Adrenal gland (tissue), 12 donors: ENCODE data around the gene MRAS. TPM values are rescaled to one million over a fixed set of nuclear protein-coding genes. Genes with fewer than 3 reads are reported as not detected.

ENCODE experiments used
- DNase-seq, 7 donors: peaks; one replicate each; pipeline ENCODE4 v3.0.0-alpha.2; 2019 to 2020
- H3K27ac ChIP-seq, 5 donors: fragments of 200-600 bp; sonication (generic) in 4 of 5; 1 replicate in 3 of 5; 2 replicates in 2 of 5; pipeline versions ENCODE4 v1.5.1 to v1.8.0; 2016 to 2020; ENCODE audit warnings: mild to moderate bottlenecking in 1 of 5
- H3K27me3 ChIP-seq: fragments of 200-600 bp; 2 replicates; pipeline ENCODE4 v1.8.0; 2021
- H3K36me3 ChIP-seq, 2 donors: fragments of 200-600 bp; replicated peaks in 1 of 2; 1 replicate in 1 of 2; 2 replicates in 1 of 2; pipeline versions ENCODE4 v1.5.1 to v1.8.0; 2018 to 2022
- H3K4me1 ChIP-seq, 2 donors: fragments of 200-600 bp; replicated peaks in 1 of 2; 1 replicate in 1 of 2; 2 replicates in 1 of 2; pipeline versions ENCODE4 v1.5.1 to v1.8.0; 2018 to 2021
- H3K4me3 ChIP-seq, 4 donors: fragments of 200-600 bp; sonication (generic) in 3 of 4; one replicate each; pipeline ENCODE4 v1.5.1; 2016 to 2018
- H3K9me3 ChIP-seq, 3 donors: fragments of 200-600 bp; sonication (generic) in 1 of 3; replicated peaks in 1 of 3; 1 replicate in 2 of 3; 2 replicates in 1 of 3; pipeline versions ENCODE4 v1.5.1 to v1.8.0; 2016 to 2021
- POLR2A ChIP-seq, 2 donors: fragments of 450-650 bp; IDR thresholded peaks; one replicate each; pipeline ENCODE4 v1.6.1; 2017; ENCODE audit warnings: antibody characterized with exemption in 2 of 2, mild to moderate bottlenecking in 2 of 2, moderate library complexity in 1 of 2
- WGBS, 4 donors: extraction: QIAGEN DNeasy Blood & Tissue Kit in 2 of 4; methylation state at CpG; one replicate each; pipeline versions ENCODE4 v1.1.5 to v1.1.7; 2013 to 2017; 5-methylcytosine and 5-hydroxymethylcytosine counted together
- intact Hi-C, 2 donors: fragments of 100-400 bp; cut with DNase I; formaldehyde crosslinking; loops; one replicate each; pipeline versions ENCODE4 v1.14.1 to v1.15.0; 2022 to 2023
- polyA plus RNA-seq, 3 donors: library from polyadenylated mRNA; stranded (reverse); fragments of 200-250 nt in 2 of 3; fragments of 350-450 nt in 1 of 3; fragmentation: Illumina TruSeq in 1 of 3; extraction: RNeasy Lipid Tissue Mini Kit (QIAGEN cat#74804) in 1 of 3; gene quantifications; one replicate each; pipeline ENCODE4 v1.2.3, GENCODE V29; 2013 to 2014
- total RNA-seq, 9 donors: library from RNA; depleted of rRNA in 4 of 9; stranded (reverse); fragments of >200 nt in 4 of 9; fragments of 120-200 nt in 1 of 9; fragmentation: NEBNext Ultra II Directional in 1 of 9; extraction: Animal tissue kit (Norgen Biotek cat#: 25700) in 1 of 9; gene quantifications; one replicate each; pipeline versions ENCODE4 v1.1.0 to v1.2.4, GENCODE V29; 2013 to 2023
- TF ChIP-seq, protein P1 (sequence below), 6 experiments: fragments of 450-650 bp in 4 of 6; fragments of 200-600 bp in 2 of 6; sonication (generic) in 1 of 6; IDR thresholded peaks; 1 replicate in 5 of 6; 2 replicates in 1 of 6; pipeline versions ENCODE4 v1.5.1 to v1.8.0; 2016 to 2021; ENCODE audit warnings: antibody characterized with exemption in 6 of 6, mild to moderate bottlenecking in 2 of 6, moderate library complexity in 1 of 6
- donor health status: healthy with polysubstance abuse.
- donor health status: Bipolar disorder and iron deficiency.
- donor health status: DM: yes; HTN: yes; CAD: no.
- donor health status: DM: no; HTN: no; CAD: no.
- donor health status: DM: no; HTN: no; CAD: no.
- donor health status: DM: yes; HTN: yes; CAD: no.

Gene MRAS
- total and polyA plus RNA-seq, 12 donors = 47.9 to 337 (median 109) TPM

DNA sequence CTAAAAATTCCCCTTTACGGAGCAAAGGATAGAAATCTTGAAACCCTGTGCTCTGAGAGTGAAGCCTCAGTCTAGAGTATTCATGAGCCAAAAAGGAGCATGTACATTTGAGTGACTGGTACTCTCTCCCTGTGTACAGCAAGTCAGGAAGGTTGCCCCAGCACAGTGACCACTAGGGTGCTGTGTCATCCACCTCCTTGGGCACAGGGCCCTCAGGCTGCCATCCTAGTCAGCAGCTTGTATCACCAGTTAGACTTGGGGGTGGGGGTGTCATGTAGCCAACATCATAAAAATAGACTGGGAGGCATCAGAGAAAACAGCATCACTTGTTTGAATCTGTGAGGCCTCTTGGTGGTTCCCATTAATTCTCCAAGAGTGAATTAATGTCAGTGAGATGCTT is 30.7 kb upstream of the MRAS start:
- Histone ChIP-seq H3K27ac (no peak overlapping the region), H3K9me3 (no peaks in the 10 kb centered on the region), H3K36me3 (no peaks in the 10 kb centered on the region), H3K4me3 (no peak overlapping the region), H3K27me3 (no peaks in the 10 kb centered on the region), H3K4me1 (no peaks in the 10 kb centered on the region)
- TF ChIP-seq, protein P1, sequence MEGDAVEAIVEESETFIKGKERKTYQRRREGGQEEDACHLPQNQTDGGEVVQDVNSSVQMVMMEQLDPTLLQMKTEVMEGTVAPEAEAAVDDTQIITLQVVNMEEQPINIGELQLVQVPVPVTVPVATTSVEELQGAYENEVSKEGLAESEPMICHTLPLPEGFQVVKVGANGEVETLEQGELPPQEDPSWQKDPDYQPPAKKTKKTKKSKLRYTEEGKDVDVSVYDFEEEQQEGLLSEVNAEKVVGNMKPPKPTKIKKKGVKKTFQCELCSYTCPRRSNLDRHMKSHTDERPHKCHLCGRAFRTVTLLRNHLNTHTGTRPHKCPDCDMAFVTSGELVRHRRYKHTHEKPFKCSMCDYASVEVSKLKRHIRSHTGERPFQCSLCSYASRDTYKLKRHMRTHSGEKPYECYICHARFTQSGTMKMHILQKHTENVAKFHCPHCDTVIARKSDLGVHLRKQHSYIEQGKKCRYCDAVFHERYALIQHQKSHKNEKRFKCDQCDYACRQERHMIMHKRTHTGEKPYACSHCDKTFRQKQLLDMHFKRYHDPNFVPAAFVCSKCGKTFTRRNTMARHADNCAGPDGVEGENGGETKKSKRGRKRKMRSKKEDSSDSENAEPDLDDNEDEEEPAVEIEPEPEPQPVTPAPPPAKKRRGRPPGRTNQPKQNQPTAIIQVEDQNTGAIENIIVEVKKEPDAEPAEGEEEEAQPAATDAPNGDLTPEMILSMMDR (IDR thresholded peaks at IDR 0.05) = no peak
- TF ChIP-seq POLR2A (IDR thresholded peaks at IDR 0.05) = no peak
- intact Hi-C loops = no loop called here
- WGBS, 4 donors = 88 to 100% (median 92%) methylated on average over 1 of the region's 1 CpG
- no peak for DNase-seq

DNA sequence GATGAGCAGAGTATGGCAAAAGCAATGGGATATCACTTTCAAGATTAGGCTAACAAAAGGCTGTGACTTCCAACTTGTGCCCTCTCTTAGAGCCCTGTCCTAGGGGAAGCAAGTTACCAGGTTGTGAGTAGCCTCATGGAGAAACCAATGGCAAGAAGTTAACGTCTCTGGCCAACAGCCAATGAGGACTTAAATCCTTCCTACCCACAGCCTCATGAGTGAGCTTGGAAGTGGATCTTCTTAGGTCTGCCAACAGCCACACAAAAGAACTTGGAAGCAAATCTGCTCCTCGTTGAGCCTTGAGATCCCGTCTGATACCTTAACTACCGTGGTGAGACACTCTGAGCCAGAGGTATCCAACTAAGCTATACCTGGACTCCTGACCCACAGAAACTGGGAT is 24.4 kb upstream of the MRAS start:
- Histone ChIP-seq H3K9me3 (no peaks in the 10 kb centered on the region), H3K36me3 (no peaks in the 10 kb centered on the region), H3K27ac (no peak overlapping the region), H3K4me1 (peaks cover 0 to 6% of the 10 kb centered on the region in 2 donors), H3K4me3 (no peak overlapping the region), H3K27me3 (no peaks in the 10 kb centered on the region)
- intact Hi-C loops = loop anchor here in 1 of 2 donors (10.0 kb wide), 1 partner anchor 139 kb away; the partner anchor contains the start of gene ARMC8
- WGBS, 4 donors = 67 to 81% (median 79%) methylated on average over 4 of the region's 4 CpGs
- no peak for TF ChIP-seq POLR2A (IDR thresholded peaks at IDR 0.05)
- TF ChIP-seq, protein P1 (IDR thresholded peaks at IDR 0.05) = no peak
- DNase-seq = no peak

DNA sequence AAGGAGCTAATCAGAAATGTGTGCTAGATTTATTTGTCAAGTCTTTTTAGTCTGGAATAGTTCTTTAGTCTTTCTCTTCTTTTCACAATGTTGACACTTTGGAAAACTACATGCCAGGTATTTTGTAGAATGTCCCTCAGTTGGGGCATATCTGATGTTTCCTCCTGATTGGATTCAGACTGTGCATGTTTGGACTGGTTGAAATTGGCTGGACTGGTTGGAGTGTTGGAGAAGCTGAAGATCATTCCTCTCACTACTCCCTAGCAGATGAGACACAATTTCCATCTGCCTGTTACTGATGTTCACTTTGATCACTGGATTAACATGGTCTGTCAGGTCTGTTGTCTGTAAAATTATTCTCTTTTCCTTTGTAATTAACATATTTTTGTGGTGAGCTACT is 22.4 kb upstream of the MRAS start:
- Histone ChIP-seq H3K4me1 (peaks cover 0 to 6% of the 10 kb centered on the region in 2 donors), H3K9me3 (no peaks in the 10 kb centered on the region), H3K36me3 (no peaks in the 10 kb centered on the region), H3K27me3 (no peaks in the 10 kb centered on the region), H3K27ac (no peak overlapping the region), H3K4me3 (no peak overlapping the region)
- intact Hi-C loops = loop anchor here in 1 of 2 donors (5.0 to 10.0 kb wide), 2 partner anchors 91 to 141 kb away; partner anchors contain the start of gene ARMC8
- no peak for DNase-seq
- TF ChIP-seq POLR2A (IDR thresholded peaks at IDR 0.05) = no peak
- TF ChIP-seq, protein P1 (IDR thresholded peaks at IDR 0.05) = no peak

DNA sequence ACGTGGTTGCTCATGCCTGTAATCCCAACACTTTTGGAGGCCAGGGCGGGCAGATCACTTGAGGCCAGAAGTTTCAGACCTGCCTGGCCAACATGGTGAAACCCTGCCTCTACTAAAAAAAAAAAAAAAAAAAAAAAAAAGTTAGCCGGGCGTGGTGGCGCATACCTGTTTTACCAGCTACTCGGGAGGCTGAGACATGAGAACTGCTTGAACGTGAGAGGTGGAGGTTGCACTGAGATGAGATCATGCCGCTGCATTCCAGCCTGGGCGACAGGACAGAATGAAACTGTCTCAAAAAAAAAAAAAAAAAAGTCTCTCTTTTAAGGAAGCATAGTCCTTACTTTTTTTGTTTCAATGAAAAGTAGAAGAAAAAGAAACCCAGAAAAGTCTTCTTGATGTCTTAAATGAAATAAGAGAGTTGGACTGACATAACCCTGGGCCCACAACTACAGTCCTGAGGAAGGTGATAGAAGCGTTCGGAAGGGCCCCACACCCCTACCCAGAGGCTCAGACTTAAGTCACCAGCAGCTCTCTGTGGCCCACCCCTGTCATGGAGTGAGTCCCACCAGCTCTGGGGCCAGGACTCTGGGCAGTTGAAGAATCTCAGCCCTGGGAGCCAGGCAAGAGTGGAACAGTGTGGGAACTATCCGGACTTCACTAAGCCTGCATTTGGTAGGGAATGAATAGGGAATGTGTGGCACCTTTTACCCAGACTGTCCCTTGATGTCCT is 21.3 kb upstream of the MRAS start:
- H3K27ac ChIP-seq = no peak overlapping the region
- intact Hi-C loops = loop anchor here in 1 of 2 donors (5.0 to 10.0 kb wide), 2 partner anchors 90 to 142 kb away; partner anchors contain the start of gene ARMC8
- peaks cover 0 to 6% of the 10 kb centered on the region in 2 donors for H3K4me1 ChIP-seq
- no peaks in the 10 kb centered on the region for H3K9me3 ChIP-seq
- DNase-seq = no peak
- H3K27me3 ChIP-seq = no peaks in the 10 kb centered on the region
- H3K4me3 ChIP-seq = no peak overlapping the region
- TF ChIP-seq, protein P1 (IDR thresholded peaks at IDR 0.05) = no peak
- no peak for TF ChIP-seq POLR2A (IDR thresholded peaks at IDR 0.05)
- 92 to 97% (median 94%) methylated on average over 12 of the region's 12 CpGs for WGBS, 4 donors
- no peaks in the 10 kb centered on the region for H3K36me3 ChIP-seq
